DND-41 (cell line): ENCODE measurements around the gene RASSF8.

Source experiments
- ATAC-seq: fragments of 200-7000 bp; cut with Tn5 transposase; 3 replicates; pipeline ENCODE4 v1.9.1; 2021; ENCODE audit warnings: low read depth; ENCODE audit not compliant: insufficient read depth
- DNase-seq: peaks from one replicate; pipeline ENCODE4 v3.0.0-alpha.2; 2020
- H2AFZ ChIP-seq: 2 replicates; pipeline ENCODE4 v1.6.0; 2012; ENCODE audit warnings: low read depth, low read length
- H3K27ac ChIP-seq: 2 replicates; pipeline ENCODE4 v1.5.1; 2012; ENCODE audit warnings: low read length, inconsistent platforms
- H3K27me3 ChIP-seq: fragments of 200-600 bp; sonication (generic); 2 replicates; pipeline ENCODE4 v1.6.0; 2012; ENCODE audit warnings: low read length, mild to moderate bottlenecking, inconsistent platforms; ENCODE audit not compliant: insufficient read depth, poor library complexity
- H3K36me3 ChIP-seq: 2 replicates; pipeline ENCODE4 v1.5.1; 2012; ENCODE audit warnings: low read length, inconsistent platforms; ENCODE audit not compliant: insufficient read depth
- H3K4me1 ChIP-seq: 2 replicates; pipeline ENCODE4 v1.5.1; 2012; ENCODE audit warnings: mild to moderate bottlenecking, low read length; ENCODE audit not compliant: insufficient read depth
- H3K4me2 ChIP-seq: 2 replicates; pipeline ENCODE4 v1.6.0; 2012; ENCODE audit warnings: mild to moderate bottlenecking, moderate library complexity, low read length, inconsistent platforms; ENCODE audit not compliant: insufficient read depth
- H3K4me3 ChIP-seq, 2 experiments: fragments of 200-600 bp in 1 of 2; shearing (Covaris generic) in 1 of 2; 2 replicates each; pipeline ENCODE4 v1.5.1; 2012 to 2016; ENCODE audit warnings: inconsistent platforms in 2 of 2, low read length in 2 of 2, mild to moderate bottlenecking in 2 of 2, low read depth in 1 of 2, moderate library complexity in 1 of 2
- H3K79me2 ChIP-seq: 2 replicates; pipeline ENCODE4 v1.6.0; 2012; ENCODE audit warnings: low read length, inconsistent platforms; ENCODE audit not compliant: insufficient read depth
- H3K9ac ChIP-seq: 2 replicates; pipeline ENCODE4 v1.6.0; 2012; ENCODE audit warnings: low read depth, mild to moderate bottlenecking, inconsistent platforms, low read length, moderate library complexity
- H3K9me3 ChIP-seq: 2 replicates; pipeline ENCODE4 v1.5.1; 2012; ENCODE audit warnings: low read length, moderate library complexity, mild to moderate bottlenecking, inconsistent platforms; ENCODE audit not compliant: insufficient read depth, severe bottlenecking
- H4K20me1 ChIP-seq: 2 replicates; pipeline ENCODE4 v1.6.0; 2012; ENCODE audit warnings: low read length; ENCODE audit not compliant: insufficient read depth
- EZH2 ChIP-seq: IDR thresholded peaks from 3 replicates; pipeline ENCODE4 v1.6.1; 2012; ENCODE audit warnings: borderline replicate concordance, low read depth, mild to moderate bottlenecking, moderate library complexity, low read length, inconsistent platforms; ENCODE audit not compliant: severe bottlenecking
- TF ChIP-seq, protein P1 (sequence below): IDR thresholded peaks from 2 replicates; pipeline ENCODE4 v1.5.1; 2012; ENCODE audit warnings: borderline replicate concordance, low read length, moderate library complexity, mild to moderate bottlenecking; ENCODE audit not compliant: poor library complexity, severe bottlenecking; ENCODE audit errors: extremely low read depth

The RASSF8 gene

DNA sequence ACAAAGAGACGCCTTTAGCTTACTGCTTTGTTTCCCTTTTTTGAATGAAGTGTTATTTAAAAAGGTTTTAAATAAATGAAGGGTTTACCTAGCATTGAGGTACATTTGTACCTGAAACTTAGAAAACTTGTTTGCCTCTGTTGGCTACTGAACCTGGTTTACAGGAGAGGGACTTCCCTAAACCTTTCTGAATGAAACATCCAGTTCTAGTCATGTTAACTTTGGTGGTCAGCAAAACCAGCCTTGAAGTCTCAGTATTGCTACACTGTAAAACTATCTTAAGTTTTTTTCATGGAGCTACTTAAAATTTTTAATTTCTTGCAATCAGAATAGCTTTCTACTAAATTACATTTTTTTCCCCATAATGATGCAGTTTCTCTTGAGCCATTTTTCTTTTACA, 38.2 kb downstream of the RASSF8 start:
- TF ChIP-seq, protein P1, sequence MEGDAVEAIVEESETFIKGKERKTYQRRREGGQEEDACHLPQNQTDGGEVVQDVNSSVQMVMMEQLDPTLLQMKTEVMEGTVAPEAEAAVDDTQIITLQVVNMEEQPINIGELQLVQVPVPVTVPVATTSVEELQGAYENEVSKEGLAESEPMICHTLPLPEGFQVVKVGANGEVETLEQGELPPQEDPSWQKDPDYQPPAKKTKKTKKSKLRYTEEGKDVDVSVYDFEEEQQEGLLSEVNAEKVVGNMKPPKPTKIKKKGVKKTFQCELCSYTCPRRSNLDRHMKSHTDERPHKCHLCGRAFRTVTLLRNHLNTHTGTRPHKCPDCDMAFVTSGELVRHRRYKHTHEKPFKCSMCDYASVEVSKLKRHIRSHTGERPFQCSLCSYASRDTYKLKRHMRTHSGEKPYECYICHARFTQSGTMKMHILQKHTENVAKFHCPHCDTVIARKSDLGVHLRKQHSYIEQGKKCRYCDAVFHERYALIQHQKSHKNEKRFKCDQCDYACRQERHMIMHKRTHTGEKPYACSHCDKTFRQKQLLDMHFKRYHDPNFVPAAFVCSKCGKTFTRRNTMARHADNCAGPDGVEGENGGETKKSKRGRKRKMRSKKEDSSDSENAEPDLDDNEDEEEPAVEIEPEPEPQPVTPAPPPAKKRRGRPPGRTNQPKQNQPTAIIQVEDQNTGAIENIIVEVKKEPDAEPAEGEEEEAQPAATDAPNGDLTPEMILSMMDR = no peak
- TF ChIP-seq EZH2 = no peak
- ATAC-seq (no peak), DNase-seq (no peak)
- no peak overlapping the region for H3K9ac ChIP-seq
- H2AFZ ChIP-seq = no peak overlapping the region
- H3K79me2 ChIP-seq = no peaks in the 10 kb centered on the region
- H4K20me1 ChIP-seq = no peaks in the 10 kb centered on the region
- no peak overlapping the region for H3K4me2 ChIP-seq
- H3K27me3 ChIP-seq = peaks cover 4% of the 10 kb centered on the region
- H3K27ac ChIP-seq = no peak overlapping the region
- H3K4me3 ChIP-seq = no peak overlapping the region
- H3K9me3 ChIP-seq = no peaks in the 10 kb centered on the region
- H3K4me1 ChIP-seq = no peaks in the 10 kb centered on the region
- H3K36me3 ChIP-seq = no peaks in the 10 kb centered on the region

DNA sequence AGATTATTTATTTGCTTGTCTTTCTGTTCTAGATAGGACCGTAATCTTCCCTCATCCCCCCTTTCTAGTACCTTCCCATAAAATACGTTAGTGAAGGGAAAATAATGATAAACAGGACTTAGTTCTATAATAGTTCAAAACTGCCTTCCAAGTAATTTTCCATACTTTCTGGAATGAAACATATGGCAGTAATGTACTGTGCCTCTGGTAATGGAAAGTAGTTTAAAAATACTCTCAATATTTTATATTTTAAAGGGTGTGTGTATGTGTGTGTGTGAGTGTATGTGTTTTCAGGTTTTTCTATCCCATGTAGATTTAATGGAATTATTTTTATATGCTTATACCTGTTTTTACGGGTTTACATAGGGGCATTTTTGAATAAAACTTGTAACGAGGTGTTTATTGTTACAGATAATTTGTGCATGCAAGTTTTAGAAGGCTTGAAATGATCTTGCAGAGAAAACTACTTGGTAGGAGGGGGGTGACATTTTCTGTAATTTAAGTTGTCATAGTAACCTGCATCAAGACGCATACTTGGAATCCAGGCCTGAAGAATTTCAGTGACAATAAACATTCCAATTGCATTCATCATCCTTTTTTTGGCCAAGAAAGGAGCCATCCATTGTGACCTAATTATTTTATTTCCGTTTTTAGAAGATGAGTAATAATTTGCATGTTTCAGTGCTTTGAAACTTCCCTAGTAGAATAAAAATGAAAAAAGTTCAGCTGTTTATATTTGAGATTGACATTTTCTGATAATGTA, 38.9 kb downstream of the RASSF8 start:
- H3K79me2 ChIP-seq = no peaks in the 10 kb centered on the region
- no peak overlapping the region for H3K9ac ChIP-seq
- no peak overlapping the region for H2AFZ ChIP-seq
- H4K20me1 ChIP-seq = no peaks in the 10 kb centered on the region
- DNase-seq = no peak
- H3K27ac ChIP-seq = no peak overlapping the region
- H3K4me2 ChIP-seq = no peak overlapping the region
- no peaks in the 10 kb centered on the region for H3K36me3 ChIP-seq
- no peak overlapping the region for H3K4me3 ChIP-seq
- no peaks in the 10 kb centered on the region for H3K4me1 ChIP-seq
- H3K27me3 ChIP-seq = peaks cover 4% of the 10 kb centered on the region
- H3K9me3 ChIP-seq = no peaks in the 10 kb centered on the region
- no peak for ATAC-seq
- TF ChIP-seq, protein P1 = no peak
- TF ChIP-seq EZH2 = no peak

DNA sequence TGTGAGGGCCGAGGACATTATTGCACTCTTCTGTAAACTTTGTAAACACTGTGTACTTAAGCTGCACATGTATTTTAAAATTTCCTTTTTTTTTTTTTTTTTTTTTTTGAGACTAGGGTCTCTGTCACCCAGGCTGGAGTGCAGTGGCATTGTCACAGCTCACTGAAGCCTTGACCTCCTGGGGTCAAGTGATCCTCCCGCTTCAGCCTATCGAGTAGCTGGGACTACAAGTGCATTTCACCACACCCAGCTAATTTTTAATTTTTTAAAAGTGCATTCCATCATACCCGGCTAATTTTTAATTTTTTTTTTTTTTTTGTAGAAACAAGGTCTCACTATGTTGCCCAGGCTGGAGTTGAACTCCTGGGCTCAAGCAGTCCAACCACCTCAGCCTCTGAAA, 42.4 kb downstream of the RASSF8 start:
- Histone ChIP-seq H3K4me1 (no peaks in the 10 kb centered on the region), H2AFZ (no peak overlapping the region), H3K4me2 (no peak overlapping the region), H3K9ac (no peak overlapping the region), H3K4me3 (no peak overlapping the region), H3K9me3 (no peaks in the 10 kb centered on the region), H3K79me2 (no peaks in the 10 kb centered on the region), H4K20me1 (no peaks in the 10 kb centered on the region), H3K36me3 (no peaks in the 10 kb centered on the region), H3K27ac (no peak overlapping the region), H3K27me3 (peaks cover 2% of the 10 kb centered on the region)
- DNase-seq (no peak), ATAC-seq (no peak)
- TF ChIP-seq EZH2 = no peak
- TF ChIP-seq, protein P1 = no peak
